Measurements from ENCODE around the gene KCNE3.

Gene KCNE3

DNA sequence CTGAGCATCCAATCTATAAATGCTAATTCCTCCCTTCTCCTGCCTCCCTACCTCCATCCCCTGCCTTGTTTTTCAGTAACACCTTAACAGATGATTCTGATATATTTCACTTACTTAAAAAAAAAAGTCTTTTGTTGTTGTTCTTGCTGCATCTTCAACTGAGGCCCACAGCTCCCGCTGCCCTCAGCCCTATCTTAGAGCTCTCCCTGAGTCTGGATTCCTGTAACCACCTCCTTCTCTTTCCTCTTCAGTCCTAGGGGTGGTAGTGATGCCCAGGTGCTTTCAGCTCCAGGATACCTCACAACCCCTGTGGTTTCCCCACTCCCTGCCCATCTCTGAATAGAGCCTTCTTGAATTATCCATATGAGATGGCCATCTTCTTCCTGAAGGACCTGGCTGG is 3.7 kb upstream of the KCNE3 start:
- no peak for DNase-seq

DNA sequence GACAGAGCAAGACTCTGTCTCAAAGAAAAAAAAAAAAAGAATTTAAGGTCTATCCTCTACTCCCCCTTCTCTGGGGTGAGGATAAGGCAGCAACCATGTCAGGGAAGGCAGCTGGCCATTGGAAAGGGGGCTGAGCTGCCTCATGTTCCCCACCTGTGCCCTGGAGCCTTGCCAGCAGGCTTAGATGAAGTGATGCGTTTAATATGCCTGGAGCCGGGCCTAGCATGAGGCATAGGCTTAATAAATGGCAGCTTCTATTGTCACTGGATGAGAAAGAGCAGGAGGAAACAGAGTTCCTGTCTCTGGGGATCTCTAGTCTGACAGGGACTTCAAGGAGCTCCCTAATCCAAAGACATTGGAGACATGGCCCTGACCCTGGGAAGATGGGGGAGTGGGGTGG is 3.2 kb upstream of the KCNE3 start:
- DNase-seq: no peak

DNA sequence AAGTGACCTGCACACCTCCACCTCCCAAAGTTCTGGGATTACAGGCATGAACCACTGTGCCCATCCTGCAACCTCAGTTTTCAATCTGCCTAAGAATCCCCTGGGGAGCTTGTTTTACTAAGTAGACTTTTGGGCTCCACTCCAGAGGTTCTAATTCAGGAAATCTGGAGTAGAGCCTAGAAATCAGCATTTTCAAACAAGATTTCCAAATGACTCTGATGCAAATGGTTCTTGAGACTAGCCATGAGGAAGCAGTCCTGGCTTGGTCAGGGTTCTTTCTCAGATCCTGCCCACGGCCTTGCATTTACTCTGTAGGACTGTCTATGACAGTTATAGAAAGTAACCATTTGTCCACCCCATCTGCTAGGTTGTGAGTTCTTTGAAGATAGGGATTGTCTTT is 1.6 kb upstream of the KCNE3 start:
- no peak for DNase-seq

DNA sequence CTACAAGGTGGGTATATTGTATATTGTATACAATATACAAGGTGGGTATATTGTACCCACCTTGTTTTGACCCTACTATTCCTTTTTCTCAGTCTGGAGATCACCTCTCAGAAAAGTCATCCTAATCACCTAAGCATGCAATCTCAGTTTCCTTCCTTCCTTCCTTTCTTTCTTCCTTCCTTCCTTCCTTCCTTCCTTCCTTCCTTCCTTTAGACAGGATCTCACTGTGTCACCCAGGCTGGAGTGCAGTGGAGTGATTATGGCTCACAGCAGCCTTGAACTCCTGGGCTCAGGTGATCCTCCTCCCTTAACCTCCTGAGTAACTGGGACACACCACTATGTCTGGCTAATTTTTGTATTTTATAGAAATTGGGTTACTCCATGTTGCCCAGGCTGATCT is 1.2 kb upstream of the KCNE3 start:
- DNase-seq: no peak

DNA sequence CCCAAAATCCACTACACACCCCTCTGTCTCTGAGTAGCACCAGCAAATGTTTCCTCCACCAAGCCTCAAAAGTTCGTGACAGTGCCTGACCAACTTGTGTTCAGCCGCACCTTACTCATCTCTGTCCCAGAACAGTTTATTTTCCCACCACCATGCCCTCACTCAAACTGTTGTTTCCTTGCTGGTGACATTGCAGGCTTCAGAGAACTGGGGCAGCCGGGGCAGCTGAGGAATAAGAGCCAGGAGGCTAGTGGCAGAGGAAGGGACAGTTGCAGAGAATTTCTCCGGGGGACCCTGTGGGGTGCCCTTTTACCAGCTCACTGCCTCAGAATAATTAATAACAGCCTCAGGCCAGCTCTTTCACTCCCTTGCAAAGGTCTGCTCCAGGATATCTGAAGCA is 709 bp upstream of the KCNE3 start:
- DNase-seq: no peak

DNA sequence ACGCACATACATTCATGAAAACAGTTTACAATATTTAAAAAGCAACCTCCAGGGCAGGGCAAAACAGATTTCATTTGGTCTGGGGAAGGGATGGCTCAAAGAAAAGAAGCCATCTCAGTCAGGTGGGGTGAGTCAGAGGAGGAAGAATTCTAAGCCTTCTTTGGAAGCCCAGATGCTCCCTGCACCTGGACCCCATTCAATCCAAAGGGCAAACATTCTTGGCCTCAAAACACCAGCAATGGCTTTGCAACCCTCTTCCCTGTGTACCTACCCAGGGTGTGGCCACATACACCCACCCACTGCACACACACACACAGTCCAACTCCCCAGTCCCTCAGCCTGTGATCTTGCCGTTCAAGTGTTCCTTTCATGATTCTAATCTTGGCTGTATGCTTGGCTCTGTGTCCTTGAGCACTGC is 2.0 kb downstream of the KCNE3 start:
- no peak for DNase-seq

DNA sequence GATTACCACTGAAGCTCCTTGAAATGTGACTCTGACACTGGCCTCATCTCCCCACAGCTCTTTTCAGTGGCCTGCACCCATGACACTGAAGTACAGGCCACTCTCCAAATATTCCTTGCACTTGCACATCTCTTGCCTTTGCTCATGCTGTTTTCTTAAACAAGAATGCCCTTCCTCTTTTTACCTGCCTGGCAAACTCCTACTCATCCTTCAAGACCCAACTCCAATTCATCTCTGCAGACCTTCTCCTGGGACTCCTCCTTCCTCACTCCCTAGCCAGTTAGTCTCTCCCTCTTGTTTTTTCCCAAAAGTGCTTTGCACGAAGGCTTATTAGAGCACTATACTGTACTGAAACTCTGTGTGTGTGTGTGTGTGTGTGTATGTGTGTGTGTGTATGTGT is 2.6 kb downstream of the KCNE3 start:
- DNase-seq: no peak

DNA sequence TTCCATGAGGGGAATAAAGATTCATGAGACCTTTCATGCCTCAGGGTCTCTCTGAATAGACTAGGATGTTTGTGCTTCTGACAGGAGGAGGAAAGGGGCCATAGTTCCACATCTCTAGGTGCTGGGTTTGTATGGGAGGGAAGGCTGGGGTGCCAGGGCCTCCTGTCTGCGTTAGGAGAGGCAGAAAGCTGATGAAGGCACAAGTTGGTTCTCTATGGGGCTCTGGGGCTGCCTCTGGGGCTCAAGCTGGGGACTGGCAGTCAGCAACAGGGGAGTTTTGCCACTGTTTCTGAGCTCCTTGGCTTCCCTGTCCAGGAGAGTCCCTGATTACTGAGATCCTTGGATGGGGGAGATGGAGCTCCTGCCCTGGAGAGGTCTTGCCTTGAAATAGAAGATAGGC is 4.1 kb downstream of the KCNE3 start:
- no peak for DNase-seq

DNA sequence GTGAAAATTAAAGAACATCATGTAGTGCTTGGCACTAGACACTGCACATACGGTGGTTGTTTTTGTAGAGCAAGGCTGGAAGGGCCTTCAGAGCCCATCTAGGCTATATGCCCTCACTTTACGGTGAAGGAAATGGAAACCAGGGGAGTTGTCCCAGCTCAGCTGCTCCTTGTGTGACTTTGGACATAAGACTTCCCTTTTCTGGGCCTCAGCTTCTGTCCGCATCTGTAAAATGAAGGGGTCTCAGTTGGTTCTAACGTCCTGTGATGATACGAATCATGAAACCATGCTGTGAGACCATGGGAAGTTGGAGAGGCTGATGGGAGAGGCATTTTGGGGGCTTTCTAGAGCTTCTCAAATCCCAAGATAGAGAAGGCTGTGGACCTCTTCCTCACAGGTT is 4.7 kb downstream of the KCNE3 start:
- no peak for DNase-seq

DNA sequence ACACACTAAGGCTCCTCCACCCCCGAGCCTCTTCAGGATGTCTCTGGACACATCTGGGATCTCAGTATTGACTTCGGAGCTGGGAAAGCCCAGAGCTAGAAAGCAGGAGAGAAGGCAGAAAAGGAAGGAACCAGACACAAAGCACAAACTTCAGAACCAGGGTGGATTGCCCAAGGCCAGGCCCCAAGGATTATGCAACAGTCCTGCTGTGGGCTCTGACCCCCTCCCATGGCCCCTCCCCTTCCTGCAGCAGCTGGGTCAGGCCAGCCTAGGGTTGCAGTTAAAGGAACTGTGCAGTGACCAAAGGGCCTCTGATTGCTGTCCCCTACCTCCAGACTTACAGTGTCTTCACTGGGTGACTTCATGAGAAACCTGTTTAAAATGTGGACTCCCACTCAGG is 5.3 kb downstream of the KCNE3 start:
- no peak for DNase-seq

DNA sequence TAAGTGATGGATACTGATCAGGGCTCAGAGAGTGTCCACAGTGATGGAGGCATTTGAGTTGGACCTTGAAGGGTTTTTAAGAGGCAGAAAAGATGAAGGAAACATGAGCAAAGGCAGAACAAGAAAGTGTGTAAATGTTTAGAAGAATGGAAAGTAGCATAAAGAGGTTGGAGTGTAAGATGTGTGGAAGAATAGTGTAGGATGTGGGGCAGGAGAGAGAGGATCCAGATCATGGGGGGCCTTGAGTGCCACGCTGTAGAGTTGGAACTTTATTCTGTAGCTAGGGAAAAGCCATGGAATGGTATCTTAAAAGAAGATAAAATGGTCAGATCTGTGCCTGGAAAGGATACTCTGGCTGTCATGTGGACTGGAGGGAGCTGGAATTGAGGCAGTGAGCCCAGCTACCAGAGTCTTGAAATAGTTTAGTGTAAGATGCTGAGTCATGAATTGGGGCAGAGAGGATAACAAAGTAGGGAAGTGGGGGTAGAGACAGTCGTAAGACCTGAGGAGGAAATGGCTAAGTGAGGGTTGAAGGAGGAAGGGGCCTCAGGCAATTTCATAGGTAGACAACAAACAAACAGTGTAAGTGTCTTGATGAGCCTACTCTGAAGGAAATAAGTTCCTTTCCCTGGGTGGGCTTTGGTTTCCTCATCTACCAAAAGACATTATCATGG is 6.7 kb downstream of the KCNE3 start:
- no peak for DNase-seq

DNA sequence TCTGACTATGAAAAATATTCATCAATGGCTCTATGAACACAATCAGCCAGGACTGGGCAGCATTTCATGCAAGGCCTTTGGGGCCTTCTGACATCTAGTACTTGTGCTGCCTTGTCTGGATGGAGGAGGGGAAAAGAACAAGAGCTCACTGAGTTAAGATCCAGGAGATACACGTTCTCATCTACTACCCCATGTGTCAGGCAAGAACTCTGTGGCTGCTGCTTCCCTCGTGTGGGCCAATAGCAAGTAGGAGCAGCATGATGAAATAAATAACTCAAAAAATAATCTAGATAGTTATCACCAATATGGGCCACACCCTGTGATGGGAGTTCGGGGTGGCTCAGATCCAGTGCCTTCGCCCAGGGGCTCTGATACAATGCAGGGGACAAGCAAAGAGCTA is 7.3 kb downstream of the KCNE3 start:
- no peak for DNase-seq

DNA sequence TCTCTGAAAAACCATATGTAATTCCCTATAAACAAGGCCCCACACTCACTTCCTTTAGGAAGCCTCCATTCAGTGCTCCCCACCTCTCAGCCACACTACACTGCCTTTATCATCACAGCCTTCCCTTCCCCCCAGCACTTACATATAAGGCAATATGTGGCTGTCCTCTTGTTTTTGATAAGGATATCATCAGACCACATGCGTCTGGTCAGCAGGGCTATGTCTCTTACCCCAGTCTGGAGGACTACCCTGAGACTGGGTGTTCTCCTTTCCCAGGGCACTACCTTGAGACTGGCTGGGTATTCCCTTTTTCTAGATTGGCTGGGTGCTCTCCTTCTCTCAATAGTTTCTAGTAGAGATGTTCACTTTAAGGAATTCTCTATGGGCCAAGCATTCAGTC is 7.8 kb downstream of the KCNE3 start:
- DNase-seq: no peak

DNA sequence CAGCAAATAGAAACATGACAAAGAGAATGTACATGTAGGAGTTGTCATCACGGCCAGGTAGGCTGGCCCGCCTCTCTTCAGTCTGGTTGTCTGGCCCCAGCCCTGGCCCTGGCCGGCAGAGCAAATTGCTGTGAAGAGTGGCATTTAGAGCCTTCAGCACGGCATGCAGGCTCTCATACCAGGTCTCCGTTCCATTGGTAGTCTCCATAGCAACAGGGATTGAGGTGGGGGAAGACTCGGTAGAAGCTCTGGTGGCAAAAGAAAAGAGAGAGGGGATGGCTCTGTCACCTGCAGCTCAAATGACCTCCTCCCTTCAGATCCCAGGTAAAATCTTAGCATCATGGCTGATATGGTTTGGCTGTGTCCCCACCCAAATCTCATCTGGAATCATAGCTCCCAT is 10.0 kb downstream of the KCNE3 start:
- no peak for DNase-seq

DNA sequence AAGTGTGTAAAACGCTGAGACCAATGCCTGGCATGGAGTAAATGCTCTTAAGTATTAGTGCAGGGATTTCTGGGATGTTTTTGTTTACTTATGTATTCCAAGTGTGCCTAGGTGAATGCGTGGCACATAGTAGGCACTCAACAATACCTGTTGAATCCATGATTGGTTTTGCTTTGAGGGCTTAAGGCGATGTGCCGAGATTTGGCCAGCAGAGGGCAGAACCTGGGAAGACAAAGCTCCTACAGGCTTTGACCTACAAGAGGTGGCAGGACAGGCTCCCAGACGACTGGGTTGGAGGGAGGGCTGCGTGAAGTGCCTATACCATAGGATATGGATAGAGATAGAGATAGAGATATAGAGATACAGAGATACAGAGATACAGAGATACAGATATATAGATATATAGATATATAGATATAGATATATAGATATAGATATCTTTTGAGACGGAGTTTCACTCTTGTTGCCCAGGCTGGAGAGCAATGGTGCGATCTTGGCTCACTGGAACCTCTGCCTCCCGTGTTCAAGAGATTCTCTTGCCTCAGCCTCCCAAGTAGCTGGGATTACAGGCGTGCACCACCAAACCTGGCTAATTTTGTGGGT is 13.9 kb downstream of the KCNE3 start:
- DNase-seq: peak; percentile 28

DNA sequence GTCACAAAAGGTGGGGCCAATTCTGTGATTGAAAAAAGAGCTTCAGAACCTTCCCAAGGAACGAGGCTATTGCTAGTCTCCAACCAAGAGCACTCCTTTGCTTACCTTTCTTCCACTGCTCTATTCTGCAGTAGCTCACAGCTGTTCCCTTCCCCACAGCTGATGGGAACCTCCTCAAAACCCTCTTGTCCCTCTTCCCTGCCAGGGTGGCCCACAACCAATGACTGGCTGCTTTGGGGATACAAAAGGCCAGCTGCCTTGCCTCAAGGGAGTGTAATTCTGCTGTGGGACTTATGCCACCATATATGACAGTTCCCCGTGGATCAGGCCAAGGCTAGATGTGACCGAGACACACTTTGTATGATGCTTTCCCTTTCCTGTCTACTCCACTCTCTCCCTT is 15.0 kb downstream of the KCNE3 start:
- DNase-seq: no peak

DNA sequence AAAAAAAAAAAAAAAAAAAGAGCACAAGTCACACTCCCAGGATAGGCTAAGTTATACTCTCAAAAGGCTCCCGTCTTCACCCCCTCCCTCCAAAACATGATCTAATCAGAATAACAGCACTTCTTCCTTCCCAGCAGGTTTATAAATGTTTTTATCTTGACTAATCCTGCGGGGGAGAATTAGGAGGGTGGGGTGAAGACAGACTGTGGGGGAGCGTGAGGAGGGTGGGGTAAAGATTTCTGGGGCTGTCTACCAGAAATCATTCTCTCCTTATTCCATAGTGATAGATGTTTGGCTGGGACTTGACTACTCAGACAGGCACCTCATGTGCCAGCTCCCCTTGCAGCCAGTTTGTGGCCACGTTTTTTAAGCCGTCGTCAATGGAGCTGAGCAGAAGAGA is 17.0 kb downstream of the KCNE3 start:
- no peak for DNase-seq

DNA sequence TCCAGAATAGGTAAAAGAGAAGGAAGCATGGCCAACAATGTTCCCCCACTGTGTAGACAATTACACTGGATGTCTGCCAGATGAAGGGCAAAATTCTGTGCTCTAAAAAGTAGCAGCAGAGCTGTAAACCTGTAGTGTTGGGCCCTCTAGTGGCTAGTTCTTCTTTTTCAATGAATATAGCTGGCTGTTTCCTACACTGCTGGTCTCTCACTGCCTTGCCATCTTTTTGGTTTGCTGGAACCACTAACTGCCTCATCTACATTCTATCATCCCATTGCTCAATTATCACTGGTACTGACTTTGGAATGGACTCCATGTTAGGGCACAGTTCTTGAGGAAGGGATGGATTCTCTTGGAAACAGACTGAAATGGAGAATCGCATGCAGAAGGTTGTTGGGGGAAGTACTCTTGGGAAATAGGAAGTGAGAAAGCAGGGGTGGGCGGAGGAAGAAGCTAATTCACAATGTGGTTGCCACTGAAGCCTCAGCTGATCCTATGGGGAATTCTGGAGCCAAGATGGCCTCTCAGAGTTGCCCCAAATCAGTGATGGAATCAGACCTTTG is 17.9 kb downstream of the KCNE3 start:
- DNase-seq: no peak

DNA sequence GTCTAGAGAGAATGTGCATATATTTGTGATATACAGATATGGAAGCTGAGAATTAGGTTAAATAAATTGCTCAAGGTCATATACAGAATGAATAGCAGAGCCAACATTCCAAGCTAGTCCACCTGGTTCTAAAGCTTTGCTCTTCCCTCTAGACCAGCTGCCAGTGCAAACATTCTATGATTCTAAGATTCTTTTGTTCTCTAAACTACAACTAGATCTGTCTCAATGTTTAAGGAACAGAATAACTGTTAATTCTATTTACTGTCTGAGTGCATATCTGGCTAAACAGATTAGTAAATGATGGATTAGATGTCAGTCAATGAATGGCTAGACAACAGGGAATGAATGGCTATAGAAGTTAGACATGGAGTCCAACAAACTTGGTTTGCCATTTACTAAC is 19.6 kb downstream of the KCNE3 start:
- DNase-seq: no peak

DNA sequence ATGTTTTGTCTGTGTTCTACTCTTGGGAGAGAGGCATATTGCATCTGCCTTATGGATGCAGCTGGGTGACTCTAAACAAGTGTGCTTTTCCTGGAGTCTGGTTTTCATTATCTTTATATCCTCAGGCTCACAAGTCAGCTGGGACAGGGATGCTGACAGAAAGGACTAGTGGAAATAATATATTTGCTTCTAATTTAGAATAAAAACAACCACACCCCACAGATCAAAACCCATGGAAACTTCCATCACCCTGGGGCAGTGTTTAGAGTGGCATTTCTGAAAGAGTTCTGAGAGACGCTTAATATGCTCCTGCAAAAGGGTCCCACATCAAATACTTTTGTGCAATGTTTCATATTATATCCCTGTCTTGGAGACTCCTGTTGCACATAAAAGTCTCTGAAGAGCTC is 20.8 kb downstream of the KCNE3 start:
- DNase-seq: no peak

DNA sequence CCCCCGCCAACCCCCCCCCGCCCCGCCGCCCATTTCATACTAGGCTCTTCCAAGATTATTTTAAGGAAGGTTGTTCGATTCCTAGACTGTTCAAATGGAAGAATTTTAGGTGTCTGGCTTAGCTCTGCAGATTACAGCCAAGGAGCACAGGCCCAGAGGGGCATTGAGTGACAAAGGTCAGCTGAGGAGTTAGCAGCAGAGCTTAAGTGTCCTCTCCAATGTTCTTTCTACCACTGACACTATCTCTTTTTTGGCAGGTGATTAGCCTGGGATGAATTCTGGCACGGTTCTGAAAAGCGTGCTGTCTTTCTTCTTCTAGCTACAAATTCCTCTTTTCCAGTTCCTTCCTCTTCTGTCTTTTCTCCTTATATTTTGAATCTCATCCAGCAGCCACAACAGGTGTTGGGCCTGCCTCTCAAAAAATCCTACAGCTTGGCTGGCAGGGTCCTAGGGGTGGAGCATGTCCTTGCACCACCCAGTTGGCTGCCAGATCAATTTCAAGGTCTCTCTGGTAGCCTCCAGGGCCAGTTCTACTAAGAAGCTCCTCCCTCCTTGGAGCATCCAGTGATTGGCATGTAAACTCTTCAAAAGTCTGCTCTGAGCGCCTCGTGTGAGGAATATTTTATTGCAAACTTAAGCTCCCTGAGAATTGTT is 23.0 kb downstream of the KCNE3 start:
- DNase-seq: no peak

DNA sequence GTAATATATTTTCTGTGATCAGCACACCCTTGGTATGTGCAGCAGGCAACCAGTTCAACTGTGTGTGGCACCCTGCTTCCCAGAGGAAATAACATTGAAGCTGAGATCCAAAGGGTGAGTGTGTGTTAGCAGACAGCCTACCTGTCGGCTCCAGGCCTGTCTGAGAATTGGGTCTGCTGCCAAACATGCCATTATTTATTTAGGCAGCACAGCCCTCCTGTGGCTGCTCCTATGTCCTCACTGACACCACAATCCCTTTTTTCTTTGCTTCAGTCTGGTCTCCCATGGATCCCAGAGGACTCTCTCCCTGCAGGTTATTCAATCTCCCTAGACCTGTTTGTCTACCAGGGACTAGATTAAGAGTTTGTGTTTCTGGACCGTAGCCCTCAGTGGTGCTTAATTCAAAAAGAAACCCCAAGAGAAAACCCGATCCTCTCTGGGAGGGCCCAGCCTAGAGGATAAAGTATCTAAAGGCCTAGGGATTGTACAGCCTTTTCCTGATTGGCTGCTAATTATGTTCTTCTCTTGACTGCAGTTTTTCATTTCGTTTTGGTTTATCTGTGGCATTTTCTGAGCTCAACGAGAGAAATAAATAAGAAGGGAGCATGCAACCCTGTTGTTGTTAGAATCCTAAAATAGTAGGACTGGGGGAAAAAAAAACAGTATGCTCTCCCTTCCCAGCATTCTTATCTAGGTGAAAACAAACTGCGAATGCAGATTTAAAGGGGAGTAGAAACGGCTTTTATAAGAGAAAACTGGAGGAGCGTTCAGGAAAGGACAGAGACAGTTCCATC is 24.1 kb downstream of the KCNE3 start:
- no peak for DNase-seq

DNA sequence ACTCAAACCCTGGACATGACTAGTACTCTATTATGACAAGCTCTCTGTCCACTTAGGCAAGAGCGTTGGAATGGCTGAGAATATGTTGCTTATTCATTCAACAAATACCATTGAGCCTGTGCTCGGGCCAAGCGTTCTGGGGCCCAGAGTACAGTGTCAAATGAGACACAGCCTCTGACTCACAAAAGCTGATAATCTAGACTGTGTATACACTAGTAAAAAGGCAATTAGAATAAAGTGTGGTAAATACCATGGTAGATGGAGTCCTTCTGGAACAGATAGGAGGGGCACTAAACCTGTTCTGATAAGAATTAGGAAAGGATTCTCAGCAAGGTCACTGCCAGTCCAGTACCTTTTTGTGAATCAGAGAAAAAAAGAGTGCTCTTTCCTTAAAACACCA is 24.7 kb downstream of the KCNE3 start:
- DNase-seq: no peak

DNA sequence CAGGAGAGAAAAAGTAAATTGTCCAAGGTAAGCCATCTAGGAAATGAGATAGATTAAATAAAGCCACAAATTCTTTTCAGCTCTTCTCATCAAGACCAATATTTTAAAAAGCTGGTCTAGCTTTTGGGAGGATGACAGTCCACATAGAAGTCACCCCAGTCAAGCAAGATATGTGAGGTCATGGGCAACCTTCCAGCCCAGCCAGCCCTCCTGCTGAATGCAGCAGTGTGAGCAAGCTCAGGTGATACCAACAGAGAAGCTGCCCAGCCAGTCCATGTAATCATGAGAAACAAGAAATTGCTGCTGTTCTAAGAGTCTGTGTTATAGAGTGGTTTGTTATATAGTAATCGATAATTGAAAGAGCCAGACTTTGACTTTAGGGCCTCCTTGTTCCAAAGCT is 28.7 kb downstream of the KCNE3 start:
- no peak for DNase-seq
